GM21360 (cell line): ENCODE measurements around the gene CCR5.
"Not testable (repeated sequence)": the region's sequence is repeated elsewhere in the genome, so short reads cannot be mapped to it uniquely, and the experiment has no call there.

Experiments used
- ATAC-seq: cut with Tn5 transposase; IDR thresholded peaks from one replicate; pipeline ENCODE4 v1.9.1; 2021; ENCODE audit warnings: mild to moderate bottlenecking, moderate library complexity; ENCODE audit not compliant: unreplicated experiment

Gene CCR5

DNA sequence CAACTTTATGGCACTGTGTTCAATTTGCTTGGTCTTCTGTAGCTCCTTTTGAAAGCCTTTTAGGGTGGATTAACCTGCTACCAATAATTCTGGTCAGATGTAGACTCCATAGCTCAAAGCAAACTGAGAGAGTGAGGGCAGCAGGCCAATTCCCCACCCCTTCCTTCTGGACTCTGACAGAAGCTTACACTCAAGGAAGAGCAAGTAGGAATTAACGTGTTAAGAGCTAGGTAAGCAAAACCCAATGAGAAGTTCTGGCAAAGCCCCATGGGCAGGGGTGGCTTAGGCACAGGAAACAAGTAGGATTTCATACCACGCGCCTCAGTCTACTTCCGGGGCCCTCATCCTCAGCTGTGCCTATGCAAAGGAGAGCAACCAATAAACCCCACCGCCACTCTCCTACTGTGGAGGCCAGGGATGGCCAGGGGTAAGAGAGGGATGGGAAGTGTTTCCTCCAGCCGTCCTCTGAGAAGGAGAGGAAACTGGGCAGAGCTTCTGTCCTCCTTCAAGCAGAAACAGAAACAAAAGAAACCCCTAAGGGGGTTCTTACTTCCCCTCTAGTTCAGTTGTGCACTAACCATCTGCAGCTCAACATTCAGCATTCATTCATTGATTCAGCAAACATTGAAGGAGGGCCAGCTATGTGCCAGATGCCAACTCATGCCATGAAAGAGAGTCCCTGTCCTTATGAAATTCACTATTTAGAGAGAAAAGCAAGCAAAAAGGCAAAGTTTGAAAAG, 12.6 kb downstream of the CCR5 start:
- ATAC-seq = no peak

DNA sequence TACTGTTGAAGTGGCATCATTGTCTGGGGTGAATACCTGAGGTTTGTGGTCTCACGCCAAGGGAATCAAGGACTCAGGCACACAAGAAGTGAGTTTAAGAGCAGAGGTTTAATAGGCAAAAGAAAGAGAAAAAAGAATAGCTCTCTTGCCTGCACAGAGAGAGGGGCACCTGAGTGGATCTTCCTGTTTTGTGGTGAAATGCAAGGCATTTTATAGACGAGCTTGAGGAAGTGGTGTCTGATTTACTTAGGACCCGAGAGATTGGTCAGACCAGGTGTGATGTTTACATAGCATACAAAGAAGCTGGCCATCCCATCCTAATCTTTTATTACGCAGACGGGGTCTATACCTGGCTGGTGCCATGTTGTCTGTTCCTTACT, 13.2 kb downstream of the CCR5 start:
- no peak for ATAC-seq

DNA sequence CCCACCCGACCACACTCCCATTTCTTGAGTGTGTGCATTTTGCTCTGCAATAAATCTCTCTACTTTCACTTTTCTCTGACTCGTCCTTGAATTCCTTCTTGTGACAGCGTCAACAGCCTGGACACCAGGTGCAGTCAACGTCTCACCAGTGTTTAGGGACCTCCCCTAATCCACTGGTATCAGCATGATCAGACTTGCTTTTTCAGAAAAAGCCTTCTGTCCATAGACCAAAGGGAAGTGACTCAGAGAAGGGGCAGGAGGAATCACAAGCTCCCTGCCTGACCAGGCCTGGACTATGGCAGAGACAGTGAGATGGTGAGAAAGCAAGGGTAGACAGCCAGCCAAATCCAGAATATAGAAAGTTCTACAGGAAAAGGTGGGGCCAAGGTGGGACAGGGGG, 15.5 kb downstream of the CCR5 start:
- ATAC-seq = no peak

DNA sequence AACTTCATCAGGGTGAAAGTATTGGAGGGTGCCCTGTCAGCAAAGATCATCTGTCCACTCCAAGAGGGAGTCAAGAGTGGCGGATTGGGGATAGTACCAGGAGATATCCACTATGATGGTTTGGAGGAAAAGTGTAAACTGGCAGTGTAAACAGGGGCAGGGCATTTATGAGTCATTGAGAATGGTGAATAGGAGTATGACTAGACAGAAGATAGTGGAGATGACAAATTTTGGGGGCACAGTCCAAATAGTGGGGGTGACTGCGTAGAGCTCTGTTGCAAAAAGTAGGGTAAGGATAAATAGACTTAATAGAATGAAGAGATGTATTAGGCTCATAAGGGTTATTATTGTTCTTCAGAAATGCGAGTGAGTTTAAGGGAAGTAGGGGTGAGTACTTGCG, 18.1 kb downstream of the CCR5 start:
- ATAC-seq = not testable (repeated sequence)

DNA sequence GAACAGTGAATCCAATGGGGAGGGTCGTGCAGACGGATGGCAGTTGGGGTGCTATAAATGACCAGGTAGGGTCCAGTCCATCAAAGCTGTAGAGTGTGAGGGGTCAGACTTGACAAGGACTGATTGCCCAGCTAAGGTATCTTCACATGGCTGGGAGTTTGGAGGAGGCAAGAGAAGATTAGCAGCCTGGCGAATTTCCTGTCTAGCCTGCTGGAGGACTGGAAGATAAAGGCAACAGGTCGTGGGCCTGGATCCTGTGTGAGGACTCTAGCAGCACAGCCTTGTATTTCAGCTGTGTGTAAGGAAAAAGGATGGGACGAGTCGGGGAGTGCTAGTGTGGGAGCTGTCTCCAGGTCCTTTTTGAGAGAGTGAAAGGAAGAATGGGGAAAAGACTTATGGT, 18.6 kb downstream of the CCR5 start:
- no peak for ATAC-seq

DNA sequence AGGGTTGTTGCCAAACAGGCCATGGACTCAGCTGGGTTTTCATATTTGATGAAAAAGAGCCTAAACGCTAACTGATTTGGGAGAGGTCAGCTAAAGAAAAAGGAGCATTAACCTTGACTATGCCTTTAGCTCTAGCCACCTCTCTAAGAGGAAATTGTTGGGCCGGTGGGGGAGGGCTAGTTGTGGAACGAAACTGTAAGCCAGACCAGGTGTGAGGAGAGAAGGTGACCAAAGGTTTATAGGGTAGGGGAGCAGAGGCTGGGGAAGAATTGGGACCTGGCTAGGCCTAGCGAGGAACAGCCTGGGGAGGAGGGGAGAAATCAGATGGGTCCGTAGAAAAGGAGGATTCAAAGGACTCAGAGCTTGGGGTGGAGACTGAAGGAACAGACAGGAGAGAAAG, 20.8 kb downstream of the CCR5 start:
- not testable (repeated sequence) for ATAC-seq

DNA sequence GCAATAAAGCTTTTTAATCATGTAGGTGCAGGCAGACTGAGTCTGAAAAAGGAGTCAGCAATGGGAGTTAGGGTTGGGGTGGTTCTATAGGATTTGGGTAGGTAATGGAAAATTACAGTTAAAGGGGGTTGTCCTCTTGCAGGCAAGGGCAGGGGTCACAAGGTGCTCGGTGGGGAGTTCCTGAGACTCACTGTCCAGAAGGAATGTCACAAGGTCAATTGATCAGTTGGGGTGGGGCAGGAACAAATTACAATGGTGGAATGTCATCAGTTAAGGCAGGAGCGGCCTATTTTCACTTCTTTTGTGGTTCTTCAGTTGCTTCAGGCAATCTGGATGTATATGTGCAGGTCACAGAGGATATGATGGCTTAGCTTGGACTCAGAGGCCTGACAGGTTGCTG, 22.3 kb downstream of the CCR5 start:
- no peak for ATAC-seq

DNA sequence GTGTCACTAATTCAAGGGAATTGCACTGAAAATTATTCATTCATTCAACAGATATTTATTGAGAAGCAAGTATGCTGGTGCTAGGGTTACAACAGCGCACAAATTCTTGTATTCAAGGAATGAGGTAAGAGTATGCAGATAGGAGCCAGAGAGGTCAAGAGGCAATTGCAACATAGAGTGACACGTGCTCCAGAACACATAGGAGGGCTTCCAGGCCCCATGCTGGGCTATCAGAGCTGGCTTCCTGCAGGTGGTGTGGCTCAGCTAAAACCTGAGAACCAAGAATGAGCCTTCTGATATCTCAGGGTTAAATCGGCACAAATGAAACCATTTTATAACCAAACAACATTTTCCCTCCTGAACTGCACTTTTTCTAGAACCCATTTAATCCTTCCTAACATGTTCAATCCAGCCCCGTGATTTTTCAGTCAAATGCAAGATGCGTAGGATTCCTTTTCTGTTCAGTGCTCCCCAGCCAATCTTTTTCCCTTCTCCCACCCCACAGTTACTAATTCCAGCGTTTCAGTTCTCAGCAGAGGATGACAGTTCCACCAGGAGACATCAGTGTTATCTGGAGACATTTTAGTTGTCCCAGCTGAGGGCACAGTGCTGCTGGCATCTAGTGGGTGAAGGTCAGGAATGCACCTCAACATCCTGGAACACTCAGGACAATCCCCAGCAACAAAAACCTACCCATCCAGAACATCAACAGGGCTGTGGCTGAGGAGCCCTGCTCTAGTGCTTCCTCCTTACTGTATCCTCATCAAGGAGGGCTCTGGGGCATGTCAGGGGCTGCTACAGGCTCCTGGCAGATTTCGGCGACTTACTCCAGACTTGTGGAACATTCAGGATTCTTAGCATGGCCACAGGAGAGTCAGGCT, 23.0 kb downstream of the CCR5 start:
- ATAC-seq = no peak

DNA sequence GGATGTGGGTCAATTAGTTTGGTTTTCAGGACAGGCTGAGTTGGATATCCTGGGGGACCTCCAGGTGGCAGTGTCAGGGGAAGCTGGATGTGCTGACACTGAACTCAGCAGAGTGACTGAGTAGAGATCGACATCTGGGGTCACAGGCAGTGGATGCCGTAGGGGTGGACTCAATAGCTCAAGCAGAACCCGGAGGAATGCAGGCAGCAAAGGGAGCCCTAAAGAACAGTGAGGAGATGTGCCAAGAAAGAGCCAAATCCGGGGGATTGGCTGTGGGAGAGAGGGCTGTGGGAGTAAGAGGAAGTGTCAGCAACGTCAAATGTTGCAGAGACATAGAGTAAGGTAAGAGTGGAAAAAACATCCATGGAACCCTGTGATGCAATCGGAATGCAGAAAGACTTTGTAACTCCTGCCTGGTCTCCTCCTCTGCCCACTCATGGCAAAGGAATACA, 24.5 kb downstream of the CCR5 start:
- ATAC-seq = no peak

DNA sequence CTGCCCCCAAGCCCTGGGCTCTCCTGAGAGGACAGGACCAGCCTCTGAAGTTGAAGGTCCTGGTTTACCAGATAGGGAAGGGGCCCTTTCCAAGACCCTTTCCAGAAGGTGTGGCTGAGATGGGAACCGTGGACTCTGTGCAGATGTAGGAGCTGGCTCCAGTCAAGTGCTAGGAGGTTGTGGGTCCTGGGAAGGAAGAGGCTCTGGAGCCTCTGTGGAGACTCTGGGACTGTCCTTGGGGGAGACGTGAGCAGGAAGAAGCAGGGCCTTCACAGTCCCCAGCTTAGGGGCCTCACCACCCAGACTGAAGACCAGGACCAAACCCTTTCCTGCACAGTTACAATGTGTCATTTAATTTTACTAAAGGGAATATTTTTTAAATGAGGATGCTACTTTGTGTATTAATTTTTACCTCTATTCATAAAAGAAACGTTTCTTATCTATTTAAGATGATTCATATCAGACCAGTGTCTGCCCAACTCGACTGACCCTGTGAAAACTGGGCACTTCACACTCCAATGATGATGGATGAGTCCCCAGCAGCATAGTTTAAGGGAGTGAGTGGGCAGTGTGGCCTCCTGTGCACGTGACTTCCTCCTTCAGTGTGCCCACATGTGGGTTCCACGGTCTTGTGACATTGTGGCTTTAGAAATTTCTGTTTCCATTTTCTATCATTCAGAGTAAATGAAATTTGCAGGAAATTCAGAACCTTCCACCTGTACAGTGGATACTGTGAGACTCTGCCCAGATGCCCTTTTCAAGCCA, 25.2 kb downstream of the CCR5 start:
- no peak for ATAC-seq

DNA sequence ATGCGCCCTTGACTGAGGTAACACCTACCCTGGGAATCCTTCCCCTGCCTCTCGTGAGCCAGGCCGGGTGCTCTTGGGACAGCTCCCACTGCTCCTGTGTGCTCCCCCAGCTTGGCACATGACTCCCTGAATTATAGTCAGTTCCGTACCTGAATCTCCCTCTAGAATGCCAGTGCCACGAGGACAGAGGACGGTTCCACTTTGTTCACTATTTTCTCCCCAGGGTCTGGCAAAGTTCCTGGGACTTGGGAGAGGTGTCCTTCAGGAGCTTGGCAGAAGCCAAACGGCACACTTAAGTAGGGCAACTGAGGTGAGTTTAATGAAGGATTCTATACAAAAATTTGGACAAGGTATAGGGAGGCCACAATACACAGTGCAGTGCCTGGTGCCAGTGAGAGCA, 26.4 kb downstream of the CCR5 start:
- ATAC-seq = no peak

DNA sequence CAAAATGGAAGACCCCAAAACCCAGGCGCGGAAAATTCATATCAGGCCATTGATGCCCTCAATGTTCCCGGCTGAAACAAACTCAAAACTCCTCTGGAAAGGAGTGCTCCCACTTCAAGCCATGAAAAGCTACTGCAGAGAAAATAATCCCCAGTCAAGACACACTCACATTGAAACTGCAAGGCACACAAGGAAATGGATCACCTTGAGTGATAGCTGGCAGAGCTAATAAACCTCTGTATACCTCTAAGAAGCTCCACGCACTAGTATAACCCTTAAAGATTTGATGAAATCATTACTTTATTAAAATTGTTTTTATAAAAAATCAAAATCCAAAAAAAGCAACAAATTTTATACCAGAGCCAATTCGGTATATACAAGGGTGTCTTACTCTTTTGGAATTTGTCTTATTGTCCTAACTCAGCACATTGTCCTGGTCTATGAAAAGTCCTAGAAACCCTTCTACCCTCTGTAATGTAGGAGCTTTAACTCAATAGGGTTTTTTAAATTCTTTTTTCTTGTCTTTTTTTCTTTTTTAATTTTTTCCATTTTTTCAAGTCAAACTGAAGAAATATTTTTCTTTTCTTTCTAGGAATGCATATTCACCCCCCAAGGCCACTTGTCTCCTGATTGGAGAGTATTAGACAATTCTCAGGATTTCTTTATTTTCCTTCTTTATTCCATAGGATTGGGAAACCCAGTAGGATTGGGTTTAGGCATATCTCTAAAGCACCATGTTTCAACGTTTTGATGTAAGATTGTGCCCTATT, 27.6 kb downstream of the CCR5 start:
- ATAC-seq = no peak

DNA sequence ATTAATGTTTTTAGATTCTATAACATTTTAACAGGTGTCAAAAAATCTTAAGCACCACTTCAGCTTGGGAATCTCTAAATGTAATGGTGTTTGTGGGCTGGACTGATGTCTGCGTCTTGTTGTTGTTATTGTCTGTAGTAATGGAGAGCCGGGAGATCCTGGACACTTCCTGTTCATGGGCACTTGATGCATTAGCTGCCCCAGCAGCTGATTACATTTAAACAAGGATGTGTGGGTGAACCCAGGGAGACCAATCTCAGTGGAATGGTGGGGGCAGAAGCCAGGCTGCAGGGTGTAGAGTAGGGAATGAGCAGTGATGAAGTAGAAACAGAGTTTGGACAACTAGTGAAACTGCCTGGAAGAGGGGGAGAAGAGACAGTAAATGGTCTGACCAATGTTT, 28.4 kb downstream of the CCR5 start:
- ATAC-seq = no peak

DNA sequence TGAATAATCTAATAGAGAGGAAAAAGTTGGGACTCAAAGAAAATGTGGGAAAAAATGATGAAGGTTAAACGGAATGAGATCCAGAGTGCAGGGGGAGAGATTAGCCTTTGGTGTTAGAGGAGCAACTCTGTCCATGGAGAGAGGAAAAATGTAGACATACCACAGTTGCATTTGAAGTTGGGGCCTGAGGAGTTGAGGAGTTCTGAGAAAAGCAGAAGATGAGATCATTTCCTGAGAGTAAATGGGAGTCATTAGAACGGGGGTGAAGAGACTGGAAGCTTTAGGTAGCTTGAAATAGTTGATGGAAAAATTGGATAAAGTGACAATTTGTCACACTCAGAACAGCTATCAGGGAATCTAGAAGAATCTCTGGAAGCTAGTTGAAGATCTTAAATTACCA, 28.8 kb downstream of the CCR5 start:
- ATAC-seq = no peak

DNA sequence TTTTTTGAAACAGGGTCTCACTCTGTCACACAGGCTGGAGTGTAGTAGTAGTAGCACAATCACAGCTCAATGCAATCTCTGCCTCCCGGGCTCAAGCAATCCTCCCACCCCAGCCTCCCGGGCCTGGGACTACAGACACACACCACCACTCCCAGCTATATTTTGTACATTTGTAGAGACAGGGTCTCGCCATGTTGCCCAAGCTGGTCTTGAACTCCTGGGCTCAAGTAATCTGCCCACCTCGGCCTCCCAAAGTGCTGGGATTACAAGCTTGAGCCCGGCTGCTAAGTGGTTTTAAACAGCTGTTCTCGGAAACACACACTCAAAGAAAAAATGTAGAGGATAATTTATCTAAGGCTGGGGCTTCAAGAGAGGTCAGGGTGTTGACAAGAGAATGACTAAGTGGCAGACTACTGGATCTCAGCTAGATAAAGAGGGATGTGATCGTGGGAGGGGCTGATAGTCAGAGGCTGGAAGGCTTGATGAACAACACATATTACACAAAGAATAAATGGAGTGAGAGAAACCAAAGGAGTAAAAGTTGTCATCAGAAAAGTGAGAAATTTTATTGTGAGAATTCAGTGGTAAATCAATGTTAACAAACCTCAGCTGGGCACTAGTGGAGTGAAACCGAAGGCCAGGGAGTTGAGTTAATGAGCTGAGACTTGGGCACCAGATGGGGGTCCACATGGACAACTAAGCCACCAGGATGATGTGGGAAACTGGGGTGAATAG, 29.4 kb downstream of the CCR5 start:
- ATAC-seq = no peak

DNA sequence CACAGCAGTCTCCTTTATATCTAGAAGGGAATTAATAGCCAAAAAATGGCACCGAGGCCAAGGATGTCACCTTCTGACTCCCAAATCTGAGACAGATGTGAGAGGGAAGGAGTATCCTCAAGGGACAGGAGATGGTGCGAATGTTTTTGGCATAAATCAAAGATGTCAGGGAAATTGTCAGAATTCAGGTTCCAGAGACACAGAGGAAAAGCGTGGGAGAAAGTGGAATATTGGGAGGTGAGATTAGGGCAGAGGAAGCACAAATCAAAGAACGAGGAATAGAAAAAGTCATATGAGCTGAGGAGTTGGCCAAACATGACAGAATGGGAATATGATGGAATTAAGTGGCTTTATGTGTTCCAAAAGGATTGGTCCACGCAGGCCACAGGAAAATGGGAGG, 30.1 kb downstream of the CCR5 start:
- no peak for ATAC-seq

DNA sequence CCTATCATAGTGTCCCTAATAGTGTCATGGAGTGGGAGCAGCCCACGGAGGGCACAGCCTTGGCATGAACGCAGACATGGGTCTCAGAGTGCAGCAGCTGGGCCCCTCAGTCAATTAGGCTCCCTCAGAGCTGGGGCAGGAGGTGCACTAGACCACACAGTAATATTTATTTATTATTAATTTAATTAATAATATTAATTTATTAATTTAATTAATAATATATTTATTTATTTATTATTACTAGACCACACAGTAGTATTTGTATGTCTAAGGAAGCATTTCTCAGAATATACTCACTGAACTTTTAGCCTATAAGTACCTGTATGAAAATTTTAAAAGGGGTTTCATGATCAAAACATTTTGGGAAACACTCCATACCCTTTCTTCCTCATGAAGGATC, 30.8 kb downstream of the CCR5 start:
- ATAC-seq = no peak

DNA sequence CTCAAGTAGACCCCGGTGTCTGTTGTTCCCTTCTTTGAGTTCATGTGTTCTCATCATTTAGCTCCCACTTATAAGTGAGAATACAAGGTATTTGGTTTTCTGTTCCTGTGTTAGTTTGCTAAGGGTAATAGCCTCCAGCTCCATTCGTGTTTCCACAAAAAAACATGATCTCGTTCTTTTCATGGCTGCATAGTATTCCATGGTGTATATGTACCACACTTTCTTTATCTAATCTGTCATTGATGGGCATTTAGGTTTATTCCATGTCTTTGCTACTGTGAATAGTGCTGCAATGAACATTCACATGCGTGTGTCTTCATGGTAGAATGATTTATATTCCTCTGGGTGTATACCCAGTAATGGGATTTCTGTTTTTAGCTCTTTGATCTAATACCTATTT, 32.2 kb downstream of the CCR5 start:
- ATAC-seq = not testable (repeated sequence)

DNA sequence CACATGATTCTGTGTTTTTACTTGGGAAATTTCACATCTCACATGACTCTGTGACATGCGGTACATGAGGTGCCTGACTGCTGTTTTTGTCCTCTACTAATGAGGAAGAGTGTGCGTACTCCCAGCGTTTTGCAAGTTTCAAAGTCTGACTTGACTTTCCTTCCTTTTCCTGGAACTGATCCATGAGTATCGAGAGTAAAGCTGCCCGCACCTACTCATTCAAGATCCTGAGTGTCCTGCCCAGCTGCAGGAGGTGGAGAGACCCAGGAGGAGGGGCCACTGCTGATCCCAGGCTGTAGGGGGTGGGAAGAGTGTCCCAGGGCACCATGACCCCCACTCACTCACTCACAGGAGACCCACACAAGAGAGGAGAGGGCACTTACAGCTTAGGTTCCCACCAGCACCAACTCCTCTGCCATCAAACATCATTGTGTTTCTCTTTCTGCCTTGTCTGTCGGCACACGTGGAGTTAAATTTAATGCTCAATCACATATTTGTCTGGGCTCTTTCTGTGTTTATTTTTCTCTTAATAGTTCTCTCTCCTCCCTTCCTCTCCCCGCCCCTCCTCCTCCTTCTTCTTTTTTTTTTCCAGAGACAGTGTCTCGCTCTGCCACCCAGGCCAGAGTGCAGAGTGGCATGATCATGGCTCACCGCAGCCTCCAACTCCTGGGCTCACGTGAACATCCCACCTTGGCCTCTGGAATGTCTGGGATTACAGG, 34.7 kb downstream of the CCR5 start:
- no peak for ATAC-seq

DNA sequence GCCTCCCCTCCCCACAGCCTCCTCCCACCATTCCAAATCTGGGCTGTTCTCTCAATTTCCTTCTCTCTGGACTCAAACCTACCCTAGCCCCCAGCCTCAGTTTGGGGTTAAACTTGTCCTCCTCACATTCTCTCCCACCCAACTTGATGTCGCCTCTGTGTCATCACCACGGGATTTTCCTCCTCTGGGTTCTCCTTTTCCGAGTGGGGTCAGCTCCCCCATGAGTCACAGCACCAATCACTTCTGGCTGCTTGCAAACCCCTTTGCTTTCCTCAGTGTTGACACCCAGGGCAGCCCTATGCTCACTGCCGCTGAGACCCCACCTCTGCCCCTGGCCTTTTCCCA, 35.7 kb downstream of the CCR5 start:
- no peak for ATAC-seq
